GM12891 (cell line): ENCODE data around the gene PPP2R3A.

Source experiments
- POLR2A ChIP-seq: IDR thresholded peaks from 2 replicates; pipeline ENCODE4 v1.6.1; 2011; ENCODE audit warnings: low read depth, low read length, control low read depth
- POLR2AphosphoS5 ChIP-seq: IDR thresholded peaks from 2 replicates; pipeline ENCODE4 v1.6.1; 2011; ENCODE audit warnings: low read depth, low read length, control low read depth
- SPI1 ChIP-seq: IDR thresholded peaks from 2 replicates; pipeline ENCODE4 v1.6.1; 2011; ENCODE audit warnings: low read depth, low read length, control low read depth

GRCh38 chr3:135920275-135920674 is 45.3 kb upstream of the PPP2R3A start:
- TF ChIP-seq POLR2A: no peak
- TF ChIP-seq POLR2AphosphoS5: no peak
- TF ChIP-seq SPI1: no peak
